ENCODE data around the gene ZBED1.
"Not testable (repeated sequence)": the region's sequence is repeated elsewhere in the genome, so short reads cannot be mapped to it uniquely, and the experiment has no call there.

DNA sequence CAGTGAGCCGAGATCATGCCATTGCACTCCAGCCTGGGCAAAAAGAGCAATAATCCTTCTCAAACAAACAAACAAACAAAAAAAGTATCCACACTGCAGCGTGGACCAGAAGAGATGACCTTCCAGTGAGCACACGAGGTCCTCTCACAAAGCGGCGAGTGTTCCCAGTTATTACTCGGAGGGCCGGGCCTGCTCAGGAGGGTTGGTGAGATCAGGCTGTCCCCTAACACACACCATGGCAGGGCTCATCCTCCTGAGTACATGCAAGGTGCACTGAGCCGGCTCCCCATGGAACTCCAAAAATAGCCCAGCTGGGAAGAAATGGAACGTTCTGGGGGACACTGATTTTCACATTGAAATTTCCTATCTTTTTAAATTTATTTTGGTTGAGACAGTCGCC lies 40.7 kb downstream of the ZBED1 start:
- TF ChIP-seq POLR2A (IDR thresholded peaks at IDR 0.05; ENCODE audit: low read length); GATA1 (IDR thresholded peaks at IDR 0.05; ENCODE audit: low read depth, low read length): not testable (repeated sequence)

All from erythroblast (primary cell).